SK-N-MC (cell line): ENCODE results near the gene ADCY7.

Experiments
- DNase-seq: peaks from one replicate; pipeline ENCODE4 v3.0.0-alpha.2; 2011; ENCODE audit warnings: low read depth, low spot score
- H3K27ac ChIP-seq: fragments of 200-600 bp; sonication (generic); 2 replicates; pipeline ENCODE4 v1.5.1; 2016; ENCODE audit warnings: mixed run types
- H3K36me3 ChIP-seq: fragments of 200-600 bp; sonication (generic); 2 replicates; pipeline ENCODE4 v1.6.1; 2017; ENCODE audit warnings: antibody characterized with exemption, low read length, mixed read lengths; ENCODE audit not compliant: insufficient read depth
- H3K4me3 ChIP-seq: fragments of 200-600 bp; sonication (generic); 2 replicates; pipeline ENCODE4 v1.5.1; 2016
- H3K9ac ChIP-seq: fragments of 200-600 bp; sonication (generic); 2 replicates; pipeline ENCODE4 v1.8.0; 2017; ENCODE audit warnings: mixed run types, mixed read lengths; ENCODE audit not compliant: insufficient read length
- H3K9me3 ChIP-seq: fragments of 200-600 bp; sonication (generic); 2 replicates; pipeline ENCODE4 v1.6.1; 2017; ENCODE audit warnings: low read depth, mild to moderate bottlenecking, antibody characterized with exemption, low read length, moderate library complexity, mixed read lengths
- EZH2 ChIP-seq: fragments of 200-600 bp; sonication (generic); IDR thresholded peaks from one replicate; pipeline ENCODE4 v1.6.1; 2017; ENCODE audit warnings: antibody characterized with exemption
- FOXP2 ChIP-seq: optimal IDR thresholded peaks from 2 replicates; pipeline ENCODE3; 2011; ENCODE audit warnings: mild to moderate bottlenecking, moderate library complexity; ENCODE audit not compliant: insufficient read depth; ENCODE audit errors: extremely low read length, control extremely low read depth
- POLR2AphosphoS5 ChIP-seq: IDR thresholded peaks from 2 replicates; pipeline ENCODE4 v1.6.1; 2012; ENCODE audit warnings: mild to moderate bottlenecking, low read depth, low read length, borderline replicate concordance

The ADCY7 gene

GRCh38 chr16:50303041-50303604 lies 36.8 kb downstream of the ADCY7 start:
- H3K9ac ChIP-seq: no peak overlapping the region
- no peaks in the 10 kb centered on the region for H3K9me3 ChIP-seq
- TF ChIP-seq EZH2 (no peak), FOXP2 (no peak), POLR2AphosphoS5 (no peak)
- H3K4me3 ChIP-seq: no peak overlapping the region
- no peak overlapping the region for H3K27ac ChIP-seq
- H3K36me3 ChIP-seq: no peaks in the 10 kb centered on the region
- no peak for DNase-seq

GRCh38 chr16:50303605-50304466 lies 37.5 kb downstream of the ADCY7 start:
- Histone ChIP-seq H3K9ac (no peak overlapping the region), H3K9me3 (no peaks in the 10 kb centered on the region), H3K4me3 (no peak overlapping the region), H3K36me3 (no peaks in the 10 kb centered on the region), H3K27ac (no peak overlapping the region)
- DNase-seq: no peak
- TF ChIP-seq POLR2AphosphoS5 (no peak), EZH2 (no peak), FOXP2 (no peak)

- H3K36me3 ChIP-seq: no peaks in the 10 kb centered on the region
- no peak overlapping the region for H3K4me3 ChIP-seq
- no peak for DNase-seq
- no peak overlapping the region for H3K9ac ChIP-seq
- H3K9me3 ChIP-seq: no peaks in the 10 kb centered on the region
- no peak for TF ChIP-seq POLR2AphosphoS5
- TF ChIP-seq FOXP2: no peak
- TF ChIP-seq EZH2: no peak
- no peak overlapping the region for H3K27ac ChIP-seq
Measured at GRCh38 chr16:50304467-50305440, 38.4 kb downstream of the ADCY7 start.

- H3K36me3 ChIP-seq: no peaks in the 10 kb centered on the region
- no peak overlapping the region for H3K4me3 ChIP-seq
- no peak for TF ChIP-seq EZH2
- no peak overlapping the region for H3K9ac ChIP-seq
- DNase-seq: no peak
- no peak overlapping the region for H3K27ac ChIP-seq
- no peaks in the 10 kb centered on the region for H3K9me3 ChIP-seq
Measured at GRCh38 chr16:50305441-50306061, 39.2 kb downstream of the ADCY7 start.

- TF ChIP-seq POLR2AphosphoS5 (no peak), EZH2 (no peak), FOXP2 (no peak)
- no peak for DNase-seq
- H3K4me3 ChIP-seq: no peak overlapping the region
- H3K9me3 ChIP-seq: no peaks in the 10 kb centered on the region
- no peaks in the 10 kb centered on the region for H3K36me3 ChIP-seq
- H3K9ac ChIP-seq: no peak overlapping the region
- H3K27ac ChIP-seq: no peak overlapping the region
Measured at GRCh38 chr16:50306287-50306686, 39.9 kb downstream of the ADCY7 start.

GRCh38 chr16:50308237-50308965 lies 42.0 kb downstream of the ADCY7 start:
- Histone ChIP-seq H3K36me3 (no peaks in the 10 kb centered on the region), H3K4me3 (no peak overlapping the region), H3K9me3 (no peaks in the 10 kb centered on the region), H3K9ac (no peak overlapping the region), H3K27ac (no peak overlapping the region)
- TF ChIP-seq POLR2AphosphoS5 (no peak), FOXP2 (no peak), EZH2 (no peak)
- DNase-seq: no peak

GRCh38 chr16:50309156-50309526 lies 42.8 kb downstream of the ADCY7 start:
- Histone ChIP-seq H3K27ac (no peak overlapping the region), H3K36me3 (no peaks in the 10 kb centered on the region), H3K9me3 (no peaks in the 10 kb centered on the region), H3K9ac (no peak overlapping the region), H3K4me3 (no peak overlapping the region)
- no peak for DNase-seq
- TF ChIP-seq EZH2 (no peak), FOXP2 (no peak), POLR2AphosphoS5 (no peak)
